Spleen (tissue), 7 donors: Measurements from ENCODE around the gene WDFY4.

Experiments
- POLR2AphosphoS5 ChIP-seq, 3 donors: sonication (generic); formaldehyde crosslinking; IDR thresholded peaks; one replicate each; pipeline ENCODE4 v1.5.1; 2017; ENCODE audit warnings: antibody characterized with exemption in 3 of 3
- TF ChIP-seq, protein P1 (sequence below), 11 experiments: fragments of 200-600 bp in 7 of 11; fragments of 450-650 bp in 4 of 11; sonication (generic) in 4 of 11; IDR thresholded peaks in 8 of 11; conservative IDR thresholded peaks in 3 of 11; 1 replicate in 7 of 11; 2 replicates in 4 of 11; pipeline versions ENCODE4 v1.4.0 to v1.8.0; 2016 to 2021; ENCODE audit warnings: antibody characterized with exemption in 11 of 11, inconsistent platforms in 4 of 11, mild to moderate bottlenecking in 1 of 11
- donor health status: DM: no; HTN: no; CAD: no; lungs with moderate emphysema.
- donor health status: DM: no; HTN: no; CAD: no.
- donor health status: DM: no; HTN: no; CAD: no.

DNA sequence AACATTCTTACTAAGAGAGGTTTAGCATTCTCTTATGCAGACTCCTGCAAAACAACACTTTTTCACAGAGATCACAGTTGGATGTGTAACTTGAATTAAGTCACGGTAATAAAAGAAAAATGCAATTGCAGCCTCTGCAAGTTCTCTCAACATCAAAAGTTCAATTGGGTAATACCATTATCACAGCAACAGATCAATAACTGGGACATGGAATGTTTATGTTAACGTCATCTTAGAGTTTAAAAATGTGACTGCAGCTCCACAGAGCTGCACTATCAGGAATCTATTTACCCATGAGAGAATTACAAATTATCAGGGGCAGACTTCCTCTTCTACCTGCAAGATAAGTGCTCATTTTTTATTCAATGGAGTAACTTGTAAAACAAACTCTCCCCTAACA is 344.0 kb downstream of the WDFY4 start:
- TF ChIP-seq, protein P1, sequence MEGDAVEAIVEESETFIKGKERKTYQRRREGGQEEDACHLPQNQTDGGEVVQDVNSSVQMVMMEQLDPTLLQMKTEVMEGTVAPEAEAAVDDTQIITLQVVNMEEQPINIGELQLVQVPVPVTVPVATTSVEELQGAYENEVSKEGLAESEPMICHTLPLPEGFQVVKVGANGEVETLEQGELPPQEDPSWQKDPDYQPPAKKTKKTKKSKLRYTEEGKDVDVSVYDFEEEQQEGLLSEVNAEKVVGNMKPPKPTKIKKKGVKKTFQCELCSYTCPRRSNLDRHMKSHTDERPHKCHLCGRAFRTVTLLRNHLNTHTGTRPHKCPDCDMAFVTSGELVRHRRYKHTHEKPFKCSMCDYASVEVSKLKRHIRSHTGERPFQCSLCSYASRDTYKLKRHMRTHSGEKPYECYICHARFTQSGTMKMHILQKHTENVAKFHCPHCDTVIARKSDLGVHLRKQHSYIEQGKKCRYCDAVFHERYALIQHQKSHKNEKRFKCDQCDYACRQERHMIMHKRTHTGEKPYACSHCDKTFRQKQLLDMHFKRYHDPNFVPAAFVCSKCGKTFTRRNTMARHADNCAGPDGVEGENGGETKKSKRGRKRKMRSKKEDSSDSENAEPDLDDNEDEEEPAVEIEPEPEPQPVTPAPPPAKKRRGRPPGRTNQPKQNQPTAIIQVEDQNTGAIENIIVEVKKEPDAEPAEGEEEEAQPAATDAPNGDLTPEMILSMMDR (IDR thresholded peaks at IDR 0.05 in 8 of 11, conservative IDR thresholded peaks at IDR 0.05 in 3 of 11), result no peak
- TF ChIP-seq POLR2AphosphoS5 (IDR thresholded peaks at IDR 0.05), result no peak
